KOPT-K1 (cell line): ENCODE measurements around the gene PAPSS2.

Experiments used
- H3K27ac ChIP-seq: fragments of 200-600 bp; sonication (generic); 2 replicates; pipeline ENCODE4 v1.5.1; 2016; ENCODE audit warnings: antibody characterized with exemption, mild to moderate bottlenecking, low read depth, low read length; ENCODE audit not compliant: poor library complexity, severe bottlenecking
- H3K36me3 ChIP-seq: fragments of 200-600 bp; sonication (generic); 2 replicates; pipeline ENCODE4 v1.5.1; 2017; ENCODE audit warnings: antibody characterized with exemption, mild to moderate bottlenecking, low read length, moderate library complexity; ENCODE audit not compliant: insufficient read depth
- H3K9me3 ChIP-seq: fragments of 200-600 bp; sonication (generic); 2 replicates; pipeline ENCODE4 v1.5.1; 2017; ENCODE audit warnings: antibody characterized with exemption, low read length, mild to moderate bottlenecking; ENCODE audit not compliant: insufficient read depth, poor library complexity, severe bottlenecking

Gene PAPSS2

DNA sequence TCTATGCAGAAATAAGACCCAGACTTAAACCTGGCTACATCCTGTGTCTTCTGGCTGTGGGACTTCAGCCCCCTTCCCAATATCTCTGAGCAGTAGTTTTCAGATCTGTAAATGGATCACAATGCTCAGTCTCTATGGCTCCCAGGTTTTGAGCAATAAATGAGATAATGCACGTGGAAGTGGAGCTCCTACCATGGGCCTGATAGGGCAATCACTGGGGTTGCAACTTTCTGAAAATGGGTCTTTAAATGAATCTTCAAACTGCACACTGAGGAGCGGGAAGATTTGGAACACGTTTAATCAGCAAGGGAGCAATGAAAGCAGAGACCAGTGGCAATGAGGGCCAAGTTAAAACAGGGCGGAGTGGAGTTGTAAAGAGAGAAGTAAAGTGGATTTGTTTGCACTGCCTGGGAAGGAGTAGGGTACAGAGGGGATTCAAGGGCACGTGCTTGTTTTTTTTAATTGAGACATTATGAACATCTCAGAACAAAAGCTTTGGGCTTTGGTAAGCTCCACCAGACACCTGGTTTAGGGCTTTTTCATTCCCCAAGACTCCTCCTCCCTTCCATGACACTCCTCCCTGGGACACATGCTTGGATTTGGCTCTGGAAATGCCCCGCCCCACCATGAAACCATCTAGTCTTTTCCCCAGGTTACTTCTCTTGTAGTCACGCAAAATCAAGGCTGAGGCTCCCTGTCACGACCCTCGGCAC, 42.7 kb downstream of the PAPSS2 start:
- Histone ChIP-seq H3K9me3 (no peaks in the 10 kb centered on the region), H3K27ac (no peak overlapping the region), H3K36me3 (no peaks in the 10 kb centered on the region)

GRCh38 chr10:87702973-87703294, 43.3 kb downstream of the PAPSS2 start:
- Histone ChIP-seq H3K9me3 (no peaks in the 10 kb centered on the region), H3K36me3 (no peaks in the 10 kb centered on the region), H3K27ac (no peak overlapping the region)

GRCh38 chr10:87703771-87704170, 44.1 kb downstream of the PAPSS2 start:
- H3K27ac ChIP-seq = no peak overlapping the region
- no peaks in the 10 kb centered on the region for H3K36me3 ChIP-seq
- H3K9me3 ChIP-seq = no peaks in the 10 kb centered on the region

GRCh38 chr10:87705339-87705738, 45.7 kb downstream of the PAPSS2 start:
- no peak overlapping the region for H3K27ac ChIP-seq
- H3K36me3 ChIP-seq = no peaks in the 10 kb centered on the region
- H3K9me3 ChIP-seq = no peaks in the 10 kb centered on the region

GRCh38 chr10:87706731-87707130, 47.1 kb downstream of the PAPSS2 start:
- Histone ChIP-seq H3K27ac (no peak overlapping the region), H3K9me3 (no peaks in the 10 kb centered on the region), H3K36me3 (no peaks in the 10 kb centered on the region)

- Histone ChIP-seq H3K36me3 (no peaks in the 10 kb centered on the region), H3K27ac (no peak overlapping the region), H3K9me3 (no peaks in the 10 kb centered on the region)
These were observed 47.6 kb downstream of the PAPSS2 start for GRCh38 chr10:87707254-87707653.

- no peaks in the 10 kb centered on the region for H3K36me3 ChIP-seq
- H3K9me3 ChIP-seq = no peaks in the 10 kb centered on the region
- H3K27ac ChIP-seq = no peak overlapping the region
These were observed 53.4 kb downstream of the PAPSS2 start for GRCh38 chr10:87712913-87713616.

DNA sequence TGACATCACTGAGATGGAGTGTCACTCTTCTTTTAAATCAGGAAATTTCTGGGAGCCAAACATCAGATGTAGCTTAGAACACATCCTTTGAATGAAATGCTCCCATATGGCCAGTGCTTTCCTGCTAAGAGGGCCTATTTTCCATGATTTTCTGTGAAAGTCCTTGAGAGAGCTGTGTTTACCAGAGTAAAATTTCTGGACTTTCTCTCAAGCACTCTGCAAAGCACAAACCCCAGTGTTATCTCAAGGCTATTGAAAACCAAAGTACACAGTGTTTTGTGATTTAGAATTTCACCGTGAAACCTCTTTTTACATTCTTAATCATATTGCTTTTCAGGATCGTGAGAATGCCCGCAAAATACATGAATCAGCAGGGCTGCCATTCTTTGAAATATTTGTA, 54.0 kb downstream of the PAPSS2 start:
- H3K9me3 ChIP-seq = no peaks in the 10 kb centered on the region
- no peak overlapping the region for H3K27ac ChIP-seq
- H3K36me3 ChIP-seq = no peaks in the 10 kb centered on the region

GRCh38 chr10:87715552-87716347, 56.1 kb downstream of the PAPSS2 start:
- Histone ChIP-seq H3K27ac (no peak overlapping the region), H3K36me3 (no peaks in the 10 kb centered on the region), H3K9me3 (no peaks in the 10 kb centered on the region)

GRCh38 chr10:87716348-87716670, 56.6 kb downstream of the PAPSS2 start:
- Histone ChIP-seq H3K27ac (no peak overlapping the region), H3K9me3 (no peaks in the 10 kb centered on the region), H3K36me3 (no peaks in the 10 kb centered on the region)

DNA sequence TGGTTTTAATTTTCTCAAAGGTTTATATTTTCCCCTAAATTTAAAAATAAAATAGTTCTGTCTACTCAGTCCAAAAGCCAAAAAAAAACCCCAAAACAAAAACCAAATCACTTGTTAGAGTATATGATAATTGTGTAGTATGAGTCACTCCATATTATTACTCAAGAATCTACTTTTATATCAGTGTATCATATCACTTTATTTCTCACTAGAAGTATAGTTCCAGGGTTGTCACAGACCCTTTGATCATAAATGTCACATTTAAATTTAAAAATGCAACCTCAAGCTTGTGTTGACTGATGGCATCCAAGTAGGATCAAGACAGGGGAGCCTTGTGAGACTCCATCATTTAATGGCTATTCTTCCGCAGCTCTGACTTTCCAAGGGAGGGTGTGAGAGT, 61.0 kb downstream of the PAPSS2 start:
- H3K36me3 ChIP-seq = no peaks in the 10 kb centered on the region
- no peaks in the 10 kb centered on the region for H3K9me3 ChIP-seq
- H3K27ac ChIP-seq = no peak overlapping the region

DNA sequence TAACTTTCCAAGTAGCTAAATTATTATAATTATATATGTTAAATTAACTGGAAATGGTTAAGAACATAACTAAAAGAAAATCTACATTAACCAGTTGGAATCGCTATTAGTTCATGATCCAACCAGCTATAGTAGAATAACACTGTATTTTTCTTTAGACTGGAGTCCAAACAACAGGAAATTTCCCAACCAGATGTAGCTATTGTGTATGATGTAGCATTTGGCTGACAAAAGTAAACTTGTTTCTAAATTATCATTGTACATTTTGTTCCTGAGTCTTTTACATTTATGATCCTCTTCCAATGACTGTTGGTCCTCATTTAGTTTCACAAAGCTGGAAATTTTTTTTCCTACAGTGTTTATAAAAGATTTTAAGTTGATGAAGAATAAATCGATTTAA, 62.1 kb downstream of the PAPSS2 start:
- no peak overlapping the region for H3K27ac ChIP-seq

GRCh38 chr10:87722716-87723115, 63.0 kb downstream of the PAPSS2 start:
- Histone ChIP-seq H3K9me3 (no peaks in the 10 kb centered on the region), H3K27ac (no peak overlapping the region), H3K36me3 (no peaks in the 10 kb centered on the region)

More for the DNA sequence above, 62.1 kb downstream of the PAPSS2 start:
- H3K36me3 ChIP-seq = no peaks in the 10 kb centered on the region
- H3K9me3 ChIP-seq = no peaks in the 10 kb centered on the region

GRCh38 chr10:87723500-87723899, 63.8 kb downstream of the PAPSS2 start:
- H3K9me3 ChIP-seq = no peaks in the 10 kb centered on the region
- no peak overlapping the region for H3K27ac ChIP-seq
- H3K36me3 ChIP-seq = no peaks in the 10 kb centered on the region

- Histone ChIP-seq H3K27ac (no peak overlapping the region), H3K9me3 (no peaks in the 10 kb centered on the region), H3K36me3 (no peaks in the 10 kb centered on the region)
These were observed 65.1 kb downstream of the PAPSS2 start for GRCh38 chr10:87724789-87725188.
